K562 (cell line): ENCODE data around the gene CACNG6.

Experiments used
- BCL6 ChIP-seq: fragments of 250-450 bp; sonication (Bioruptor Pico); IDR thresholded peaks from 2 replicates; pipeline ENCODE4 v1.4.0; 2020
- BHLHE40 ChIP-seq: IDR thresholded peaks from 2 replicates; pipeline ENCODE4 v1.6.1; 2011; ENCODE audit warnings: low read length, improper control_type of control experiment
- HMGXB4 ChIP-seq: sonication (generic); formaldehyde crosslinking; IDR thresholded peaks from 2 replicates; pipeline ENCODE4 v1.8.1; 2023; ENCODE audit warnings: mild to moderate bottlenecking, missing genetic modification reagents
- RBM17 ChIP-seq: fragments of 200-400 bp; formaldehyde crosslinking; IDR thresholded peaks from 2 replicates; pipeline ENCODE4 v1.6.1; 2017; ENCODE audit warnings: low read depth, mild to moderate bottlenecking, low read length, borderline replicate concordance
- TAF1 ChIP-seq: IDR thresholded peaks from 2 replicates; pipeline ENCODE4 v1.6.1; 2011; ENCODE audit warnings: mild to moderate bottlenecking, low read length, moderate library complexity; ENCODE audit not compliant: insufficient read depth, control insufficient read depth, severe bottlenecking; ENCODE audit errors: extremely low read depth
- TOE1 ChIP-seq, 2 experiments: fragments of 450-650 bp in 1 of 2; sonication (generic) in 1 of 2; formaldehyde crosslinking in 1 of 2; IDR thresholded peaks; 2 replicates each; pipeline versions ENCODE4 v1.7.1 to v1.8.0; 2016 to 2022; ENCODE audit warnings: borderline replicate concordance in 2 of 2, mild to moderate bottlenecking in 2 of 2, antibody characterized with exemption in 1 of 2, inconsistent platforms in 1 of 2, low read depth in 1 of 2, missing genetic modification reagents in 1 of 2, moderate library complexity in 1 of 2
- ZNF217 ChIP-seq: sonication (generic); formaldehyde crosslinking; IDR thresholded peaks from 2 replicates; pipeline ENCODE4 v1.8.0; 2022; ENCODE audit warnings: mild to moderate bottlenecking, missing genetic modification reagents
- TF ChIP-seq, protein P1 (sequence below): fragments of 450-650 bp; formaldehyde crosslinking; IDR thresholded peaks from 2 replicates; pipeline ENCODE4 v1.4.0; 2020; ENCODE audit warnings: mild to moderate bottlenecking

- no peak for TF ChIP-seq HMGXB4
- TF ChIP-seq TAF1 = no peak
- no peak for TF ChIP-seq BCL6 (CRISPR knock-in tag)
- no peak for TF ChIP-seq TOE1 (IDR thresholded peaks at IDR 0.05; ENCODE audit: borderline replicate concordance)
- TF ChIP-seq TOE1 (CRISPR knock-in tag; IDR thresholded peaks at IDR 0.05; ENCODE audit: borderline replicate concordance, low read depth) = no peak
- no peak for TF ChIP-seq BHLHE40
- TF ChIP-seq, protein P1, sequence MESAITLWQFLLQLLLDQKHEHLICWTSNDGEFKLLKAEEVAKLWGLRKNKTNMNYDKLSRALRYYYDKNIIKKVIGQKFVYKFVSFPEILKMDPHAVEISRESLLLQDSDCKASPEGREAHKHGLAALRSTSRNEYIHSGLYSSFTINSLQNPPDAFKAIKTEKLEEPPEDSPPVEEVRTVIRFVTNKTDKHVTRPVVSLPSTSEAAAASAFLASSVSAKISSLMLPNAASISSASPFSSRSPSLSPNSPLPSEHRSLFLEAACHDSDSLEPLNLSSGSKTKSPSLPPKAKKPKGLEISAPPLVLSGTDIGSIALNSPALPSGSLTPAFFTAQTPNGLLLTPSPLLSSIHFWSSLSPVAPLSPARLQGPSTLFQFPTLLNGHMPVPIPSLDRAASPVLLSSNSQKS = no peak
- TF ChIP-seq RBM17 = no peak
- no peak for TF ChIP-seq ZNF217 (CRISPR knock-in tag)
These were observed 30.6 kb upstream of the CACNG6 start for GRCh38 chr19:53960886-53961285.
